Fibroblast of lung (primary cell): ENCODE measurements around the gene SPOCK3. TPM values are rescaled to one million over a fixed set of nuclear protein-coding genes. Genes with fewer than 3 reads are reported as not detected.
"Not testable (repeated sequence)": the region's sequence is repeated elsewhere in the genome, so short reads cannot be mapped to it uniquely, and the experiment has no call there.

Experiments used
- DNase-seq, 2 donors: peaks; one replicate each; pipeline versions ENCODE4 v3.0.0 to v3.0.0-alpha.2; 2010; ENCODE audit warnings: low read depth in 2 of 2
- H2AFZ ChIP-seq: 2 replicates; pipeline ENCODE4 v1.5.1; 2012; ENCODE audit warnings: low read length, control low read depth, inconsistent platforms
- H3K27ac ChIP-seq: 2 replicates; pipeline ENCODE4 v1.5.1; 2011; ENCODE audit warnings: low read length, control low read depth; ENCODE audit not compliant: insufficient read depth
- H3K27me3 ChIP-seq: 2 replicates; pipeline ENCODE4 v1.5.1; 2011; ENCODE audit warnings: mild to moderate bottlenecking, low read length; ENCODE audit not compliant: control insufficient read depth, insufficient read depth
- H3K36me3 ChIP-seq: 2 replicates; pipeline ENCODE4 v1.5.1; 2011; ENCODE audit warnings: low read length; ENCODE audit not compliant: control insufficient read depth, insufficient read depth
- H3K4me1 ChIP-seq: 2 replicates; pipeline ENCODE4 v1.5.1; 2011; ENCODE audit warnings: low read length; ENCODE audit not compliant: control insufficient read depth, insufficient read depth; ENCODE audit errors: extremely low read depth
- H3K4me2 ChIP-seq: 2 replicates; pipeline ENCODE4 v1.5.1; 2011; ENCODE audit warnings: low read length, control low read depth; ENCODE audit not compliant: insufficient read depth; ENCODE audit errors: extremely low read depth
- H3K4me3 ChIP-seq, 4 experiments: fragments of 200-600 bp in 1 of 4; sonication (generic) in 1 of 4; replicated peaks in 1 of 4; 2 replicates each; pipeline ENCODE4 v1.5.1; 2011 to 2016; ENCODE audit warnings: low read length in 4 of 4, low read depth in 3 of 4, mild to moderate bottlenecking in 3 of 4, control low read depth in 2 of 4, inconsistent platforms in 1 of 4, mixed read lengths in 1 of 4; ENCODE audit not compliant: insufficient read depth in 1 of 4; ENCODE audit errors: control extremely low read depth in 1 of 4
- H3K79me2 ChIP-seq: 2 replicates; pipeline ENCODE4 v1.5.1; 2012; ENCODE audit warnings: mild to moderate bottlenecking, low read length, inconsistent platforms; ENCODE audit not compliant: control insufficient read depth, insufficient read depth
- H3K9ac ChIP-seq: 2 replicates; pipeline ENCODE4 v1.5.1; 2011; ENCODE audit warnings: mild to moderate bottlenecking, low read length, control low read depth; ENCODE audit not compliant: insufficient read depth
- H3K9me3 ChIP-seq: 2 replicates; pipeline ENCODE4 v1.5.1; 2012; ENCODE audit warnings: low read depth, low read length; ENCODE audit not compliant: control insufficient read depth, insufficient read depth
- H4K20me1 ChIP-seq: 2 replicates; pipeline ENCODE4 v1.5.1; 2011; ENCODE audit warnings: low read length; ENCODE audit not compliant: control insufficient read depth, insufficient read depth; ENCODE audit errors: extremely low read depth
- EZH2 ChIP-seq: IDR thresholded peaks from 2 replicates; pipeline ENCODE4 v1.5.1; 2012; ENCODE audit warnings: low read length, control low read depth, mild to moderate bottlenecking; ENCODE audit errors: missing control alignments
- polyA plus RNA-seq, 2 donors: library from polyadenylated mRNA; depleted of rRNA in 1 of 2; stranded (reverse) in 1 of 2; unstranded in 1 of 2; fragments of >200 nt; gene quantifications; 2 replicates each; pipeline ENCODE4 v1.2.1, GENCODE V29; 2011 to 2012; ENCODE audit warnings: missing spikeins in 1 of 2
- total RNA-seq: library from RNA; depleted of rRNA; stranded (reverse); fragments of >200 nt; gene quantifications from 2 replicates; pipeline ENCODE4 v1.2.1, GENCODE V29; 2014
- TF ChIP-seq, protein P1 (sequence below), 2 donors: IDR thresholded peaks in 1 of 2; conservative IDR thresholded peaks in 1 of 2; 1 replicate in 1 of 2; 2 replicates in 1 of 2; pipeline ENCODE4 v1.5.1; 2011 to 2012; ENCODE audit warnings: low read length in 2 of 2, control low read depth in 1 of 2, inconsistent platforms in 1 of 2, low read depth in 1 of 2, mild to moderate bottlenecking in 1 of 2

The SPOCK3 gene
- total and polyA plus RNA-seq, 2 donors (not counting 1 experiment from before 2014, with no cell fraction given): under 0.01 to 0.08 TPM

DNA sequence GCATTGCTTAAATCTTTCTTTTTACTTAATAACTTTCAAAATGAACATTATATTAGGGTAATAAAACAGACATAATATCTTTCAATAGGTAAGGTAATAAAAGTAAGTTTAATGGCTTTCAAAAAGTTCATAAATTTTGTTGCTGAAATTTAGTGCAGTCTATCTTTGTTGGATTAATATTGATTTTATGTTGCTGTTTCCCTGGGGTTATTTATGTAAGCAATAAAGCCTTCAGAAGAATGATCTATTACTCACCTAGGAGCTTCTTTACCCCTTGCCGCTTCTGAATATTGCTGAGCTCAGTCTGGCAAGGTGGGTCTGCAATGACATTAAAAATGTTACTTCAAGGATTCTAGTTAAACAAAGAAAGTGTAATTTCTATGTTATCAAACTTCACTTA, 492.6 kb downstream of the SPOCK3 start:
- no peaks in the 10 kb centered on the region for H3K27me3 ChIP-seq
- no peak overlapping the region for H3K4me3 ChIP-seq
- no peak overlapping the region for H3K27ac ChIP-seq
- no peaks in the 10 kb centered on the region for H3K4me1 ChIP-seq
- DNase-seq: no peak
- H3K9ac ChIP-seq: no peak overlapping the region
- no peaks in the 10 kb centered on the region for H3K9me3 ChIP-seq
- H3K36me3 ChIP-seq: no peaks in the 10 kb centered on the region
- H4K20me1 ChIP-seq: no peaks in the 10 kb centered on the region
- no peak for TF ChIP-seq EZH2
- TF ChIP-seq, protein P1, sequence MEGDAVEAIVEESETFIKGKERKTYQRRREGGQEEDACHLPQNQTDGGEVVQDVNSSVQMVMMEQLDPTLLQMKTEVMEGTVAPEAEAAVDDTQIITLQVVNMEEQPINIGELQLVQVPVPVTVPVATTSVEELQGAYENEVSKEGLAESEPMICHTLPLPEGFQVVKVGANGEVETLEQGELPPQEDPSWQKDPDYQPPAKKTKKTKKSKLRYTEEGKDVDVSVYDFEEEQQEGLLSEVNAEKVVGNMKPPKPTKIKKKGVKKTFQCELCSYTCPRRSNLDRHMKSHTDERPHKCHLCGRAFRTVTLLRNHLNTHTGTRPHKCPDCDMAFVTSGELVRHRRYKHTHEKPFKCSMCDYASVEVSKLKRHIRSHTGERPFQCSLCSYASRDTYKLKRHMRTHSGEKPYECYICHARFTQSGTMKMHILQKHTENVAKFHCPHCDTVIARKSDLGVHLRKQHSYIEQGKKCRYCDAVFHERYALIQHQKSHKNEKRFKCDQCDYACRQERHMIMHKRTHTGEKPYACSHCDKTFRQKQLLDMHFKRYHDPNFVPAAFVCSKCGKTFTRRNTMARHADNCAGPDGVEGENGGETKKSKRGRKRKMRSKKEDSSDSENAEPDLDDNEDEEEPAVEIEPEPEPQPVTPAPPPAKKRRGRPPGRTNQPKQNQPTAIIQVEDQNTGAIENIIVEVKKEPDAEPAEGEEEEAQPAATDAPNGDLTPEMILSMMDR (conservative IDR thresholded peaks at IDR 0.05 in 1 of 2, IDR thresholded peaks at IDR 0.05 in 1 of 2; ENCODE audit: low read depth in 1 of 2, low read length in 2 of 2): no peak
- H3K79me2 ChIP-seq: no peaks in the 10 kb centered on the region
- H2AFZ ChIP-seq: no peak overlapping the region
- H3K4me2 ChIP-seq: no peak overlapping the region

DNA sequence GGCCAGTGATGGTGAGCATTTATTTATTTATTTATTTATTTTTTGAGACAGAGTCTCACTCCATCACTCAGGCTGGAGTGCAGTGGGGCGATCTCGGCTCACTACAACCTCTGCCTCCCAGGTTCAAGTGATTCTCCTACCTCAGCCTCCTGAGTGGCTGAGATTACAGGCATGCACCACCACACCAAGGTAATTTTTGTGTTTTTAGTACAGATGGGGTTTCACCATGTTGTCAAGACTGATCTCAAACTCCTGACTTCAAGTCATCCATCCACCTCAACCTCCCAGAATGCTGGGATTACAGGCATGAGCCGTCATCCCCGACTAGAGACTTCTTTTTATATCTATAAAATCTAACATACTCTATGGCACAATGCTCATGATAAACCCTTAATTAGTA, 495.1 kb downstream of the SPOCK3 start:
- not testable (repeated sequence) for H3K36me3 ChIP-seq, H3K79me2 ChIP-seq, H4K20me1 ChIP-seq, DNase-seq, H3K4me1 ChIP-seq, H3K9ac ChIP-seq, H3K27ac ChIP-seq, H2AFZ ChIP-seq, H3K4me3 ChIP-seq, H3K27me3 ChIP-seq, H3K4me2 ChIP-seq, H3K9me3 ChIP-seq

DNA sequence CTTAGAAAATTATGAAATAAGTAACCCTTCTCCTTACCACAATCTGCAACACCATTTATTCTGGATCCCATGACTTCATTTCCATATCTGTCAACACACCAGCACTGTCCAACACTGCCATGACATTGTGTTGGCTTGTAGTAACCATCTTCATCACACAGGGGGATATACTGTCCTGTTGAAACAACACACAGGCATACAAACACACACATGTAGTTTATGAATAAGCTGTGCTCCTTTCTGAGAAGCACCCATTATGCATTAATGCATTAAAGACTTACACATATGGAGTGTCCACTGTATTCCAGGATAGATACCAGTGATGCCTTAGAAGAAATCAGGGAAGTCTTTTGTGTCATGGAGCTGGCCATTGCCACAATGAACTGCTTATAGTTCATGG, 496.9 kb downstream of the SPOCK3 start:
- Histone ChIP-seq H3K9me3 (no peaks in the 10 kb centered on the region), H2AFZ (no peak overlapping the region), H3K36me3 (no peaks in the 10 kb centered on the region), H3K4me3 (no peak overlapping the region), H3K27ac (no peak overlapping the region), H3K4me1 (no peaks in the 10 kb centered on the region), H3K9ac (no peak overlapping the region), H3K4me2 (no peak overlapping the region), H3K79me2 (no peaks in the 10 kb centered on the region), H4K20me1 (no peaks in the 10 kb centered on the region), H3K27me3 (no peaks in the 10 kb centered on the region)
- no peak for DNase-seq
- TF ChIP-seq, protein P1 (conservative IDR thresholded peaks at IDR 0.05 in 1 of 2, IDR thresholded peaks at IDR 0.05 in 1 of 2; ENCODE audit: low read depth in 1 of 2, low read length in 2 of 2): no peak
- no peak for TF ChIP-seq EZH2

DNA sequence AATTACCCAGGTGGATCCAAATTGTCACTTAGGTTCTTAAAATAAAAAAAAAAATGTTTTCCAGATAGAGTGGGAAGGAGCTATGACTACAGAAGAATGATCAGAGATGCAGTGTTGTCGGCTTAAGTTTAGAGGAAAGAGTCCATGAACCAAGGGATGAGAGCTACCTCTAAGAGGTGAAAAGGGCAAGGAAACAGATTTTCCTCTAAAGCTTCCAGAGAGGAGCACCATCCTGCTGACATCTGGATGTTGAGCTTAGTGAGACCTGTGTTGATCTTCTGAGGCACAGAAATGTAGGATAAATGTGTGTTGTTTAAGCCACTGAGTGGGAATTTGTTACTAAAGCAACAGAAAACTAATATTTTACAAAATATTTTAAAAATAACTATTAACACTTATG, 498.7 kb downstream of the SPOCK3 start:
- no peaks in the 10 kb centered on the region for H3K9me3 ChIP-seq
- no peak overlapping the region for H3K4me3 ChIP-seq
- no peaks in the 10 kb centered on the region for H3K79me2 ChIP-seq
- H3K36me3 ChIP-seq: no peaks in the 10 kb centered on the region
- no peak overlapping the region for H3K27ac ChIP-seq
- no peak for TF ChIP-seq EZH2
- TF ChIP-seq, protein P1 (conservative IDR thresholded peaks at IDR 0.05 in 1 of 2, IDR thresholded peaks at IDR 0.05 in 1 of 2; ENCODE audit: low read depth in 1 of 2, low read length in 2 of 2): no peak
- no peak overlapping the region for H3K9ac ChIP-seq
- DNase-seq: no peak
- no peaks in the 10 kb centered on the region for H3K4me1 ChIP-seq
- no peaks in the 10 kb centered on the region for H4K20me1 ChIP-seq
- H2AFZ ChIP-seq: no peak overlapping the region
- H3K27me3 ChIP-seq: no peaks in the 10 kb centered on the region
- H3K4me2 ChIP-seq: no peak overlapping the region
